K562 (cell line): ENCODE results near the gene CEP131. TPM values are rescaled to one million over a fixed set of nuclear protein-coding genes. Genes with fewer than 3 reads are reported as not detected.
A peak's percentile ranks its signal among the peaks of the same experiment; 100 is the strongest.

Source experiments
- ATAC-seq: fragments of 200-7000 bp; cut with Tn5 transposase; 3 replicates; pipeline ENCODE4 v1.9.1; 2020; ENCODE audit warnings: moderate library complexity
- BruUV-seq: library from RNA; stranded (reverse); fragments of 400-500 nt; replicated peaks from 2 replicates; lab custom pipeline; 2021; lab: Mats Ljungman, UMichigan
- CTCF ChIA-PET: fragments of 300-600 bp; formaldehyde crosslinking; extraction: SDS; loops from one replicate; lab custom pipeline; 2021; ENCODE audit warnings: low intra/inter-chr PET ratio; lab: Yijun Ruan, JAX
- POLR2A ChIA-PET: fragments of 300-600, 350-650 bp; sonication (Branson Sonifier 250); formaldehyde crosslinking; extraction: SDS; loops from one replicate; lab custom pipeline; 2021; ENCODE audit warnings: antibody characterized with exemption, inconsistent platforms; lab: Yijun Ruan, JAX
- DNase-seq, 4 experiments: peaks; one replicate each; pipeline versions ENCODE4 v3.0.0 to v3.0.0-alpha.2; 2011 to 2018; ENCODE audit warnings: low spot score in 3 of 4, mixed read lengths in 3 of 4; ENCODE audit errors: extremely low read depth in 1 of 4
- FAIRE-seq: peaks from 2 replicates; lab custom pipeline; 2011; peaks lifted over from hg19 to GRCh38; lab: Jason Lieb, UNC
- H2AFZ ChIP-seq: 2 replicates; pipeline ENCODE4 v1.6.0; 2011; ENCODE audit warnings: low read depth, low read length, control low read depth, inconsistent platforms
- H3K27ac ChIP-seq: fragments of 200-600 bp; 3 replicates; pipeline ENCODE4 v1.8.0; 2011; ENCODE audit warnings: low read depth, mild to moderate bottlenecking, control low read depth, inconsistent platforms, low read length, moderate library complexity, mixed read lengths; ENCODE audit errors: extremely low read depth
- H3K27me3 ChIP-seq, 2 experiments: fragments of 300-600 bp in 1 of 2; 2 replicates in 1 of 2; 3 replicates in 1 of 2; pipeline versions ENCODE4 v1.6.0 to v1.8.0; 2011; ENCODE audit warnings: inconsistent platforms in 2 of 2, low read length in 2 of 2, mild to moderate bottlenecking in 1 of 2, mixed read lengths in 1 of 2, moderate library complexity in 1 of 2; ENCODE audit not compliant: control insufficient read depth in 2 of 2, insufficient read depth in 2 of 2
- H3K36me3 ChIP-seq: fragments of 300-600 bp; 3 replicates; pipeline ENCODE4 v1.8.0; 2011; ENCODE audit warnings: mild to moderate bottlenecking, low read length, inconsistent platforms; ENCODE audit not compliant: control insufficient read depth, insufficient read depth
- H3K4me1 ChIP-seq, 2 experiments: fragments of 200-600 bp in 1 of 2; replicated peaks in 1 of 2; 2 replicates in 1 of 2; 3 replicates in 1 of 2; pipeline versions ENCODE4 v1.5.1 to v1.8.0; 2011; ENCODE audit warnings: inconsistent platforms in 2 of 2, low read length in 2 of 2, mild to moderate bottlenecking in 1 of 2, mixed read lengths in 1 of 2, moderate library complexity in 1 of 2; ENCODE audit not compliant: control insufficient read depth in 2 of 2, insufficient read depth in 2 of 2
- H3K4me2 ChIP-seq: 2 replicates; pipeline ENCODE4 v1.6.1; 2011; ENCODE audit warnings: low read length, control low read depth, inconsistent platforms, mixed read lengths; ENCODE audit not compliant: insufficient read depth
- H3K4me3 ChIP-seq: fragments of 200-600 bp; sonication (generic), shearing (Covaris generic); 2 replicates; pipeline ENCODE4 v1.5.1; 2016; ENCODE audit warnings: control low read depth, inconsistent platforms
- H3K79me2 ChIP-seq: fragments of 200-600 bp; 3 replicates; pipeline ENCODE4 v1.8.0; 2011; ENCODE audit warnings: low read length, inconsistent platforms; ENCODE audit not compliant: control insufficient read depth, insufficient read depth
- H3K9ac ChIP-seq, 2 experiments: 2 replicates each; pipeline versions ENCODE4 v1.6.0 to v1.6.1; 2011; ENCODE audit warnings: low read depth in 2 of 2, low read length in 2 of 2, control low read depth in 1 of 2, inconsistent platforms in 1 of 2, mild to moderate bottlenecking in 1 of 2, mixed read lengths in 1 of 2; ENCODE audit not compliant: insufficient read depth in 1 of 2
- H3K9me1 ChIP-seq: one replicate; pipeline ENCODE4 v1.6.0; 2011; ENCODE audit warnings: inconsistent platforms, mild to moderate bottlenecking, low read length, moderate library complexity; ENCODE audit not compliant: control insufficient read depth, insufficient read depth
- H3K9me3 ChIP-seq: replicated peaks from 2 replicates; pipeline ENCODE4 v1.5.1; 2011; ENCODE audit warnings: low read depth, low read length, inconsistent platforms; ENCODE audit not compliant: control insufficient read depth, insufficient read depth
- H4K20me1 ChIP-seq: replicated peaks from 2 replicates; pipeline ENCODE4 v1.6.1; 2011; ENCODE audit warnings: low read length, inconsistent platforms, mixed read lengths; ENCODE audit not compliant: control insufficient read depth, insufficient read depth
- ATF2 ChIP-seq: sonication (generic); formaldehyde crosslinking; IDR thresholded peaks from 2 replicates; pipeline ENCODE4 v1.8.1; 2022; ENCODE audit warnings: missing genetic modification reagents
- C11orf30 ChIP-seq: fragments of 450-650 bp; IDR thresholded peaks from 2 replicates; pipeline ENCODE4 v1.6.1; 2016; ENCODE audit warnings: low read depth, mild to moderate bottlenecking
- GTF2B ChIP-seq: IDR thresholded peaks from 2 replicates; pipeline ENCODE4 v1.6.1; 2011; ENCODE audit not compliant: insufficient read length; ENCODE audit errors: extremely low read depth
- PCBP1 ChIP-seq: fragments of 200-400 bp; formaldehyde crosslinking; IDR thresholded peaks from 2 replicates; pipeline ENCODE4 v1.6.1; 2018; ENCODE audit warnings: mild to moderate bottlenecking, low read depth, low read length; ENCODE audit not compliant: poor library complexity, severe bottlenecking
- SIRT6 ChIP-seq: IDR thresholded peaks from one replicate; pipeline ENCODE4 v1.6.1; 2012; ENCODE audit warnings: low read depth, mild to moderate bottlenecking, control low read depth, inconsistent platforms, low read length, moderate library complexity
- ZNF398 ChIP-seq: fragments of 250-450 bp; sonication (Bioruptor Pico); IDR thresholded peaks from 2 replicates; pipeline ENCODE4 v1.8.0; 2021; ENCODE audit warnings: moderate library complexity, mild to moderate bottlenecking, inconsistent platforms
- WGBS: fragments of 100-300 bp; shearing (Covaris generic); methylation state at CpG from one replicate; pipeline ENCODE4 v1.1.6; 2016; ENCODE audit warnings: low coverage, mixed read lengths; ENCODE audit not compliant: insufficient coverage; ENCODE audit errors: missing lambda C conversion rate; 5-methylcytosine and 5-hydroxymethylcytosine counted together
- in situ Hi-C: fragments of 300-500 bp; cut with MboI; formaldehyde crosslinking; loops from 4 replicates; pipeline ENCODE4 v1.15.0; 2018; ENCODE audit warnings: inconsistent platforms, mixed read lengths
- intact Hi-C: fragments of 100-400 bp; cut with micrococcal nuclease; formaldehyde crosslinking; loops from 2 replicates; pipeline ENCODE4 v1.14.2; 2022
- polyA plus RNA-seq, 8 experiments: library from polyadenylated mRNA; depleted of rRNA in 4 of 8; stranded (reverse) in 5 of 8; unstranded in 3 of 8; fragments of >200 nt; fragmentation: Nextera tagmentation in 2 of 8; fragmentation: Illumina TruSeq in 1 of 8; extraction: Ambion mirVana in 2 of 8; extraction: Trizol in 1 of 8; gene quantifications; 2 replicates each; pipeline versions ENCODE4 v1.2.1 to v1.2.3, GENCODE V29; 2011 to 2014; ENCODE audit warnings: inconsistent platforms in 1 of 8, missing spikeins in 1 of 8
- total RNA-seq, 7 experiments: library from RNA; depleted of rRNA in 6 of 7; stranded (reverse); fragments of >200 nt in 6 of 7; fragmentation: Illumina TruSeq in 2 of 7; extraction: Trizol in 2 of 7; gene quantifications; 2 replicates each; pipeline versions ENCODE4 v1.2.1 to v1.2.3, GENCODE V29; 2011 to 2021; ENCODE audit warnings: low replicate concordance in 1 of 7

Gene CEP131
- total and polyA plus RNA-seq, 9 of the 15 experiments (the other 6 are each of a cell fraction or from before 2014, with no cell fraction given) = 0.24 to 21.2 (median 2.3) TPM

GRCh38 chr17:81156866-81157805 lies 65.6 kb downstream of the CEP131 start:
- intact Hi-C loops = no loop called here
- no peak overlapping the region; a peak in 1 of 4 replicates for H3K9ac ChIP-seq
- H3K9me3 ChIP-seq = no peaks in the 10 kb centered on the region
- H3K4me3 ChIP-seq = no peak overlapping the region
- DNase-seq = no peak
- no TSS peak for BruUV-seq
- FAIRE-seq = no peak
- H2AFZ ChIP-seq = no peak overlapping the region
- TF ChIP-seq SIRT6 (no peak), ATF2 (CRISPR knock-in tag) (no peak), C11orf30 (no peak), ZNF398 (CRISPR knock-in tag) (no peak), PCBP1 (peak; percentile 7), GTF2B (no peak)
- in situ Hi-C loops = no loop called here
- ChIA-PET CTCF (no interaction called here), POLR2A (interaction anchor here (0.6 kb wide), 1 partner anchor 368 kb away, joined by 3 read pairs; no protein-coding TSS in a partner anchor)
- no peaks in the 10 kb centered on the region for H3K79me2 ChIP-seq
- peaks cover 6 to 50% of the 10 kb centered on the region in 2 experiments; a peak in 3 of 5 replicates for H3K4me1 ChIP-seq
- H3K36me3 ChIP-seq = no peaks in the 10 kb centered on the region
- no peak overlapping the region for H3K27ac ChIP-seq
- no peaks in the 10 kb centered on the region for H4K20me1 ChIP-seq
- H3K4me2 ChIP-seq = no peak overlapping the region
- H3K27me3 ChIP-seq = peaks cover 36 to 74% of the 10 kb centered on the region in 2 experiments; a peak in 4 of 5 replicates
- ATAC-seq = no peak
- no peaks in the 10 kb centered on the region for H3K9me1 ChIP-seq
- 19% methylated on average over 36 of the region's 38 CpGs for WGBS
